HG03442 (cell line): Measurements from ENCODE around the gene ENTHD1.

ENCODE experiments used
- ATAC-seq: cut with Tn5 transposase; IDR thresholded peaks from one replicate; pipeline ENCODE4 v1.9.1; 2021; ENCODE audit warnings: mild to moderate bottlenecking, moderate library complexity; ENCODE audit not compliant: unreplicated experiment

ENTHD1 gene

GRCh38 chr22:39693943-39694500 is 199.5 kb downstream of the ENTHD1 start:
- ATAC-seq = no peak
